Measurements from ENCODE around the gene CHD2.
"Not testable (repeated sequence)": the region's sequence is repeated elsewhere in the genome, so short reads cannot be mapped to it uniquely, and the experiment has no call there.

Gene CHD2

GRCh38 chr15:93020976-93021772, 121.0 kb downstream of the CHD2 start:
- DNase-seq (ENCODE audit: low read depth), result no peak

- no peak for DNase-seq (ENCODE audit: low read depth)
Measured at GRCh38 chr15:93024293-93024692, 124.2 kb downstream of the CHD2 start.

- DNase-seq (ENCODE audit: low read depth), result no peak
Measured at GRCh38 chr15:93024716-93025624, 124.8 kb downstream of the CHD2 start.

- DNase-seq (ENCODE audit: low read depth), result no peak
Measured at GRCh38 chr15:93025625-93025982, 125.5 kb downstream of the CHD2 start.

- no peak for DNase-seq (ENCODE audit: low read depth)
Measured at GRCh38 chr15:93026380-93026817, 126.3 kb downstream of the CHD2 start.

GRCh38 chr15:93027413-93027812, 127.3 kb downstream of the CHD2 start:
- no peak for DNase-seq (ENCODE audit: low read depth)

GRCh38 chr15:93028111-93028631, 128.0 kb downstream of the CHD2 start:
- no peak for DNase-seq (ENCODE audit: low read depth)

GRCh38 chr15:93028632-93029213, 128.6 kb downstream of the CHD2 start:
- DNase-seq (ENCODE audit: low read depth), result no peak

GRCh38 chr15:93029214-93029835, 129.2 kb downstream of the CHD2 start:
- no peak for DNase-seq (ENCODE audit: low read depth)

GRCh38 chr15:93029836-93030429, 129.8 kb downstream of the CHD2 start:
- DNase-seq (ENCODE audit: low read depth), result no peak

- peak; percentile 20 for DNase-seq (ENCODE audit: low read depth)
Measured at GRCh38 chr15:93030430-93031102, 130.4 kb downstream of the CHD2 start.

GRCh38 chr15:93031103-93031464, 131.0 kb downstream of the CHD2 start:
- DNase-seq (ENCODE audit: low read depth), result no peak

GRCh38 chr15:93031557-93032384, 131.6 kb downstream of the CHD2 start:
- not testable (repeated sequence) for DNase-seq (ENCODE audit: low read depth)

- DNase-seq (ENCODE audit: low read depth), result not testable (repeated sequence)
Measured at GRCh38 chr15:93032515-93033206, 132.5 kb downstream of the CHD2 start.

- DNase-seq (ENCODE audit: low read depth), result no peak
Measured at GRCh38 chr15:93033434-93034045, 133.4 kb downstream of the CHD2 start.

GRCh38 chr15:93034512-93034911, 134.4 kb downstream of the CHD2 start:
- DNase-seq (ENCODE audit: low read depth), result no peak

GRCh38 chr15:93035092-93035915, 135.2 kb downstream of the CHD2 start:
- no peak for DNase-seq (ENCODE audit: low read depth)

All from stimulated activated CD8-positive, alpha-beta memory T cell treated with anti-CD3 and anti-CD28 coated beads, Interleukin-15, amount 100 ng/mL, for 24 hours (primary cell).